PC-3 (cell line): Measurements from ENCODE around the gene LEMD2. TPM values are rescaled to one million over a fixed set of nuclear protein-coding genes. Genes with fewer than 3 reads are reported as not detected.

ENCODE experiments used
- ATAC-seq: fragments of 200-7000 bp; cut with Tn5 transposase; 2 replicates; pipeline ENCODE4 v1.9.1; 2020; ENCODE audit warnings: mild to moderate bottlenecking, moderate library complexity
- BruUV-seq: library from RNA; stranded (reverse); fragments of 400-500 nt; replicated peaks from 2 replicates; lab custom pipeline; 2021; lab: Mats Ljungman, UMichigan
- CTCF ChIA-PET: fragments of 300-600 bp; sonication (Branson Sonifier 250); formaldehyde crosslinking; loops from one replicate; lab custom pipeline; 2022; ENCODE audit warnings: antibody characterized with exemption; lab: Charles Lee
- POLR2A ChIA-PET: fragments of 300-600 bp; sonication (Branson Sonifier 250); formaldehyde crosslinking; loops from one replicate; lab custom pipeline; 2022; ENCODE audit warnings: antibody characterized with exemption; ENCODE audit not compliant: unreplicated experiment; lab: Charles Lee
- DNase-seq: peaks from one replicate; pipeline ENCODE4 v3.0.0-alpha.2; 2015
- H2AFZ ChIP-seq: fragments of 300-600 bp; sonication (generic); 2 replicates; pipeline ENCODE4 v1.6.0; 2016; ENCODE audit warnings: antibody characterized with exemption, low read length
- H3F3A ChIP-seq: fragments of 300-600 bp; sonication (generic); one replicate; pipeline ENCODE4 v1.6.0; 2017; ENCODE audit warnings: antibody characterized with exemption, low read length, control low read depth, mild to moderate bottlenecking; ENCODE audit not compliant: unreplicated experiment
- H3K27ac ChIP-seq: fragments of 300-600 bp; sonication (generic); 2 replicates; pipeline ENCODE4 v1.5.1; 2016; ENCODE audit warnings: mild to moderate bottlenecking, low read length
- H3K27me3 ChIP-seq: fragments of 300-600 bp; sonication (generic); 2 replicates; pipeline ENCODE4 v1.6.1; 2016; ENCODE audit warnings: low read length, mixed read lengths
- H3K36me3 ChIP-seq: fragments of 300-600 bp; sonication (generic); 2 replicates; pipeline ENCODE4 v1.6.1; 2016; ENCODE audit warnings: low read depth, mixed run types, low read length, mixed read lengths
- H3K4me1 ChIP-seq: fragments of 300-600 bp; sonication (generic); 2 replicates; pipeline ENCODE4 v1.5.1; 2016; ENCODE audit warnings: low read length; ENCODE audit not compliant: insufficient read depth
- H3K4me2 ChIP-seq: fragments of 300-600 bp; sonication (generic); 2 replicates; pipeline ENCODE4 v1.6.0; 2016; ENCODE audit warnings: low read length
- H3K4me3 ChIP-seq: fragments of 300-600 bp; sonication (generic); 2 replicates; pipeline ENCODE4 v1.5.1; 2016; ENCODE audit warnings: mild to moderate bottlenecking, low read length, mixed read lengths
- H3K79me2 ChIP-seq: fragments of 300-600 bp; sonication (generic); 2 replicates; pipeline ENCODE4 v1.6.1; 2017; ENCODE audit warnings: low read length, mixed read lengths
- H3K9ac ChIP-seq: fragments of 300-600 bp; sonication (generic); 2 replicates; pipeline ENCODE4 v1.6.0; 2016; ENCODE audit warnings: mild to moderate bottlenecking, low read length
- H3K9me2 ChIP-seq: fragments of 300-600 bp; sonication (generic); replicated peaks from 2 replicates; pipeline ENCODE4 v1.6.1; 2016; ENCODE audit warnings: mixed run types, low read length, mixed read lengths
- H3K9me3 ChIP-seq: fragments of 300-600 bp; sonication (generic); 2 replicates; pipeline ENCODE4 v1.6.1; 2016; ENCODE audit warnings: low read length, mixed read lengths
- H4K20me1 ChIP-seq: fragments of 300-600 bp; sonication (generic); 2 replicates; pipeline ENCODE4 v1.6.1; 2016; ENCODE audit warnings: low read length, mixed read lengths
- CTCF ChIP-seq: fragments of 300-600 bp; sonication (generic); conservative IDR thresholded peaks from 2 replicates; pipeline ENCODE4 v1.5.1; 2017; ENCODE audit warnings: antibody characterized with exemption, low read depth, mild to moderate bottlenecking, low read length
- EZH2 ChIP-seq: fragments of 300-600 bp; sonication (generic); IDR thresholded peaks from one replicate; pipeline ENCODE4 v1.6.1; 2017; ENCODE audit warnings: antibody characterized with exemption, mild to moderate bottlenecking, low read length; ENCODE audit not compliant: unreplicated experiment
- EZH2phosphoT487 ChIP-seq: fragments of 300-600 bp; sonication (generic); IDR thresholded peaks from 2 replicates; pipeline ENCODE4 v1.6.1; 2018; ENCODE audit warnings: mild to moderate bottlenecking, antibody characterized with exemption, low read length, borderline replicate concordance
- intact Hi-C: fragments of 100-400 bp; cut with micrococcal nuclease; formaldehyde crosslinking; loops from 2 replicates; pipeline ENCODE4 v1.9.0; 2023
- total RNA-seq: library from RNA; depleted of rRNA; stranded (reverse); fragments of >200 nt; gene quantifications from 2 replicates; pipeline ENCODE4 v1.2.3, GENCODE V29; 2014

Gene LEMD2
- total RNA-seq, 1 experiment from 2014 or later, result 54.5 TPM

- POLR2A ChIA-PET, result no interaction called here
- no peaks in the 10 kb centered on the region for H4K20me1 ChIP-seq
- H3K9me3 ChIP-seq, result no peaks in the 10 kb centered on the region
- no peak overlapping the region for H3K4me2 ChIP-seq
- H3K4me3 ChIP-seq, result no peak overlapping the region
- DNase-seq, result no peak
- H3F3A ChIP-seq, result no peaks in the 10 kb centered on the region
- no peaks in the 10 kb centered on the region for H3K36me3 ChIP-seq
- H2AFZ ChIP-seq, result no peak overlapping the region
- H3K4me1 ChIP-seq, result peaks cover 23% of the 10 kb centered on the region
- ATAC-seq, result no peak
- intact Hi-C loops, result no loop called here
- H3K9ac ChIP-seq, result no peak overlapping the region
- no peaks in the 10 kb centered on the region for H3K79me2 ChIP-seq
- no TSS peak for BruUV-seq
- CTCF ChIA-PET, result no interaction called here
- H3K9me2 ChIP-seq, result no peaks in the 10 kb centered on the region
- no peak for TF ChIP-seq EZH2phosphoT487
- no peak for TF ChIP-seq EZH2
- TF ChIP-seq CTCF, result no peak
- H3K27ac ChIP-seq, result no peak overlapping the region
- no peaks in the 10 kb centered on the region for H3K27me3 ChIP-seq
These were observed 48.0 kb upstream of the LEMD2 start for GRCh38 chr6:33836806-33837469.

DNA sequence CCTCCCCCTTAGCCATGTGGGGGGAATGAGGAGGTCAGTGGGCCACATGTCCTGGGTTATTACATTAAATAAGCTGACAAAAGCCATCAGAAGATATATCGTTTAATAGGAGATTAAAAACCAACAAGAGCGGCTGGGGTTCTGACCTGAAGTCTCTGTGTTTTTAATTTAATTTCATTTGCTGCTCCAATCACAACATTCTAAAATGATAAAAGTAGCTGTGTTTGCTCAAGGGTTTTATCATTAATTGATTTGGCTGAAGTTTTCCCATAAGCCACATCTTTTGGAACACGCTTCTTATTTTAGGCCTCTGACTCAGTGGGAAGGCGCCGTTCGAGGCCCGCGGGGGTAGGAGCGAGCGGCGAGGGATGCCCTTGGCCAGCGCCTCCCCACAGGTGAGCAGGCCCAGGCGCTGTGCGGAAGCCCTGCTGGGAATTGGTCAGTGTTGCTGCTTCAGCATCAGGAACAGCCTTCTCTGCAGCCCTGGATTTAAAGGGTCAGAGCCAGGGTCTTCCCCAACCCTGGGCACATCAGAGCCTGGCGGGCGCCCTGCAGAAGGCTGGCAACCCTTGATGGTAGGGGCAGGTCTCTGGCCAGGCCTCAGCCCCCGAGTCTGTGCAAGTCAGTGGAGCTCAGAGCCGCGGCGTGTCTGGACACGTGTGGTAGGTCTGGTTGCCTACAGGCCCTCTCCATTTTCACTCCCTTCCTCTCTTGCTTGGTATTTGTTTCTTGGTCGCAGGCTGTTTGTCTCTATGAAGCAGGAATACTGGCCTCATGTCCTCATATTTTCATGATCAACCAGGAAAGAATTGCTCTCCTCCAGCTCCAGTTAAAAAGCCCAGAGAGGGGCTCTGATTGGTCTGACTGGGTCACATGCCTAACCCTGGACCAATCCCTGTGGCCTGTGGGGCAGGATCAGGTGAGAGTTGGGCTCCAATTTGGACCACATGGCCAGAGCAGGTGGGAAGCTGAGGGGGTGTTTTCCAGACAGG is 45.8 kb upstream of the LEMD2 start:
- Histone ChIP-seq H4K20me1 (no peaks in the 10 kb centered on the region), H3K9me2 (no peaks in the 10 kb centered on the region), H3K4me3 (no peak overlapping the region), H3K27ac (no peak overlapping the region), H3K36me3 (no peaks in the 10 kb centered on the region), H3K4me1 (peaks cover 7% of the 10 kb centered on the region), H3F3A (no peaks in the 10 kb centered on the region), H3K79me2 (no peaks in the 10 kb centered on the region), H3K27me3 (peaks cover 12% of the 10 kb centered on the region; the same call in 1 of the 2 replicates), H3K9ac (no peak overlapping the region), H2AFZ (no peak overlapping the region), H3K4me2 (no peak overlapping the region), H3K9me3 (no peaks in the 10 kb centered on the region)
- no peak for DNase-seq
- BruUV-seq, result no TSS peak
- intact Hi-C loops, result no loop called here
- CTCF ChIA-PET, result no interaction called here
- ATAC-seq, result no peak
- TF ChIP-seq EZH2 (no peak), EZH2phosphoT487 (no peak), CTCF (no peak)
- POLR2A ChIA-PET, result no interaction called here
